ENCODE results near the gene MRPS7. TPM values are rescaled to one million over a fixed set of nuclear protein-coding genes. Genes with fewer than 3 reads are reported as not detected.

Gene MRPS7
- total and polyA plus RNA-seq, 10 of the 15 experiments (the other 5 are each of a cell fraction or from before 2014, with no cell fraction given): 88.4 to 217 (median 109) TPM

DNA sequence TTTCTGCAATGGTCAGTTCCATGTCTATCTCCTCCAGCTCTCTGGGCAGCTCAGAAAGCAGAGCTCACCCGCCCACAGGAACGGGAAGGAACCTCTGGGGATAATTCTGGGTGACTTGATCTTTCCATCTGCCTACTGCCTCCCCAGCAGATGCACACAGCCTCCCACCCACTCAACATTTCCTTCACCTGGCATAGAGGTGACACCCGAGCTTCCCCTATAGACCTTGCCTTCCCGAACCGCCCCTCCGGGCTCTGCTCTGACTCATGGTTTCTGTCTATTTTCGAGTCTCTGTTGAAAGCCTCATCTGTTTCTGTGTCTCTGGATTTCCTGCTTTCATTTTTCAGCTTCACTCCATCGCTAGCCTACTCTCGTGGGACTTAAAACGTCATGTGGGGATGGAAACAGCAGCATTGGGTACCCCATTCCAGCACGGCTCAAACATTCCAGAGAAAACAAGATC lies 11.6 kb upstream of the MRPS7 start (continued):
- TF ChIP-seq, protein P1, sequence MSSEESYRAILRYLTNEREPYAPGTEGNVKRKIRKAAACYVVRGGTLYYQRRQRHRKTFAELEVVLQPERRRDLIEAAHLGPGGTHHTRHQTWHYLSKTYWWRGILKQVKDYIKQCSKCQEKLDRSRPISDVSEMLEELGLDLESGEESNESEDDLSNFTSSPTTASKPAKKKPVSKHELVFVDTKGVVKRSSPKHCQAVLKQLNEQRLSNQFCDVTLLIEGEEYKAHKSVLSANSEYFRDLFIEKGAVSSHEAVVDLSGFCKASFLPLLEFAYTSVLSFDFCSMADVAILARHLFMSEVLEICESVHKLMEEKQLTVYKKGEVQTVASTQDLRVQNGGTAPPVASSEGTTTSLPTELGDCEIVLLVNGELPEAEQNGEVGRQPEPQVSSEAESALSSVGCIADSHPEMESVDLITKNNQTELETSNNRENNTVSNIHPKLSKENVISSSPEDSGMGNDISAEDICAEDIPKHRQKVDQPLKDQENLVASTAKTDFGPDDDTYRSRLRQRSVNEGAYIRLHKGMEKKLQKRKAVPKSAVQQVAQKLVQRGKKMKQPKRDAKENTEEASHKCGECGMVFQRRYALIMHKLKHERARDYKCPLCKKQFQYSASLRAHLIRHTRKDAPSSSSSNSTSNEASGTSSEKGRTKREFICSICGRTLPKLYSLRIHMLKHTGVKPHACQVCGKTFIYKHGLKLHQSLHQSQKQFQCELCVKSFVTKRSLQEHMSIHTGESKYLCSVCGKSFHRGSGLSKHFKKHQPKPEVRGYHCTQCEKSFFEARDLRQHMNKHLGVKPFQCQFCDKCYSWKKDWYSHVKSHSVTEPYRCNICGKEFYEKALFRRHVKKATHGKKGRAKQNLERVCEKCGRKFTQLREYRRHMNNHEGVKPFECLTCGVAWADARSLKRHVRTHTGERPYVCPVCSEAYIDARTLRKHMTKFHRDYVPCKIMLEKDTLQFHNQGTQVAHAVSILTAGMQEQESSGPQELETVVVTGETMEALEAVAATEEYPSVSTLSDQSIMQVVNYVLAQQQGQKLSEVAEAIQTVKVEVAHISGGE (CRISPR knock-in tag; IDR thresholded peaks at IDR 0.05): no peak
- TF ChIP-seq, protein P2, sequence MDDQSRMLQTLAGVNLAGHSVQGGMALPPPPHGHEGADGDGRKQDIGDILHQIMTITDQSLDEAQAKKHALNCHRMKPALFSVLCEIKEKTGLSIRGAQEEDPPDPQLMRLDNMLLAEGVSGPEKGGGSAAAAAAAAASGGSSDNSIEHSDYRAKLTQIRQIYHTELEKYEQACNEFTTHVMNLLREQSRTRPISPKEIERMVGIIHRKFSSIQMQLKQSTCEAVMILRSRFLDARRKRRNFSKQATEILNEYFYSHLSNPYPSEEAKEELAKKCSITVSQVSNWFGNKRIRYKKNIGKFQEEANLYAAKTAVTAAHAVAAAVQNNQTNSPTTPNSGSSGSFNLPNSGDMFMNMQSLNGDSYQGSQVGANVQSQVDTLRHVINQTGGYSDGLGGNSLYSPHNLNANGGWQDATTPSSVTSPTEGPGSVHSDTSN (IDR thresholded peaks at IDR 0.05; ENCODE audit: insufficient replicate concordance, low read depth, low read length): no peak
- TF ChIP-seq SP1 (IDR thresholded peaks at IDR 0.05; ENCODE audit: low read depth, low read length): peak; percentile 16
- no peak for TF ChIP-seq FOXK2 (IDR thresholded peaks at IDR 0.05)
- peak; percentile 89 for TF ChIP-seq IKZF1 (conservative IDR thresholded peaks at IDR 0.05)
- no peak for TF ChIP-seq YBX1 (IDR thresholded peaks at IDR 0.05)
- 0 out of 2 replicates have a peak, but pooled peaks have one; percentile 25 for TF ChIP-seq DPF2 (IDR thresholded peaks at IDR 0.05)
- TF ChIP-seq NFYB (IDR thresholded peaks at IDR 0.05; ENCODE audit: insufficient read depth, low read depth, low read length): no peak
- TF ChIP-seq PAX5 (IDR thresholded peaks at IDR 0.05; ENCODE audit: borderline replicate concordance, low read depth, low read length): no peak
- TF ChIP-seq HCFC1 (IDR thresholded peaks at IDR 0.05; ENCODE audit: low read length): no peak
- TF ChIP-seq, protein P3, sequence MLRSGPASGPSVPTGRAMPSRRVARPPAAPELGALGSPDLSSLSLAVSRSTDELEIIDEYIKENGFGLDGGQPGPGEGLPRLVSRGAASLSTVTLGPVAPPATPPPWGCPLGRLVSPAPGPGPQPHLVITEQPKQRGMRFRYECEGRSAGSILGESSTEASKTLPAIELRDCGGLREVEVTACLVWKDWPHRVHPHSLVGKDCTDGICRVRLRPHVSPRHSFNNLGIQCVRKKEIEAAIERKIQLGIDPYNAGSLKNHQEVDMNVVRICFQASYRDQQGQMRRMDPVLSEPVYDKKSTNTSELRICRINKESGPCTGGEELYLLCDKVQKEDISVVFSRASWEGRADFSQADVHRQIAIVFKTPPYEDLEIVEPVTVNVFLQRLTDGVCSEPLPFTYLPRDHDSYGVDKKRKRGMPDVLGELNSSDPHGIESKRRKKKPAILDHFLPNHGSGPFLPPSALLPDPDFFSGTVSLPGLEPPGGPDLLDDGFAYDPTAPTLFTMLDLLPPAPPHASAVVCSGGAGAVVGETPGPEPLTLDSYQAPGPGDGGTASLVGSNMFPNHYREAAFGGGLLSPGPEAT (IDR thresholded peaks at IDR 0.05; ENCODE audit: low read depth): peak; percentile 68; the same call in 1 of the 2 replicates
- TF ChIP-seq, protein P4, sequence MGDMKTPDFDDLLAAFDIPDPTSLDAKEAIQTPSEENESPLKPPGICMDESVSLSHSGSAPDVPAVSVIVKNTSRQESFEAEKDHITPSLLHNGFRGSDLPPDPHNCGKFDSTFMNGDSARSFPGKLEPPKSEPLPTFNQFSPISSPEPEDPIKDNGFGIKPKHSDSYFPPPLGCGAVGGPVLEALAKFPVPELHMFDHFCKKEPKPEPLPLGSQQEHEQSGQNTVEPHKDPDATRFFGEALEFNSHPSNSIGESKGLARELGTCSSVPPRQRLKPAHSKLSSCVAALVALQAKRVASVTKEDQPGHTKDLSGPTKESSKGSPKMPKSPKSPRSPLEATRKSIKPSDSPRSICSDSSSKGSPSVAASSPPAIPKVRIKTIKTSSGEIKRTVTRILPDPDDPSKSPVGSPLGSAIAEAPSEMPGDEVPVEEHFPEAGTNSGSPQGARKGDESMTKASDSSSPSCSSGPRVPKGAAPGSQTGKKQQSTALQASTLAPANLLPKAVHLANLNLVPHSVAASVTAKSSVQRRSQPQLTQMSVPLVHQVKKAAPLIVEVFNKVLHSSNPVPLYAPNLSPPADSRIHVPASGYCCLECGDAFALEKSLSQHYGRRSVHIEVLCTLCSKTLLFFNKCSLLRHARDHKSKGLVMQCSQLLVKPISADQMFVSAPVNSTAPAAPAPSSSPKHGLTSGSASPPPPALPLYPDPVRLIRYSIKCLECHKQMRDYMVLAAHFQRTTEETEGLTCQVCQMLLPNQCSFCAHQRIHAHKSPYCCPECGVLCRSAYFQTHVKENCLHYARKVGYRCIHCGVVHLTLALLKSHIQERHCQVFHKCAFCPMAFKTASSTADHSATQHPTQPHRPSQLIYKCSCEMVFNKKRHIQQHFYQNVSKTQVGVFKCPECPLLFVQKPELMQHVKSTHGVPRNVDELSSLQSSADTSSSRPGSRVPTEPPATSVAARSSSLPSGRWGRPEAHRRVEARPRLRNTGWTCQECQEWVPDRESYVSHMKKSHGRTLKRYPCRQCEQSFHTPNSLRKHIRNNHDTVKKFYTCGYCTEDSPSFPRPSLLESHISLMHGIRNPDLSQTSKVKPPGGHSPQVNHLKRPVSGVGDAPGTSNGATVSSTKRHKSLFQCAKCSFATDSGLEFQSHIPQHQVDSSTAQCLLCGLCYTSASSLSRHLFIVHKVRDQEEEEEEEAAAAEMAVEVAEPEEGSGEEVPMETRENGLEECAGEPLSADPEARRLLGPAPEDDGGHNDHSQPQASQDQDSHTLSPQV (IDR thresholded peaks at IDR 0.05): no peak
- no peak for TF ChIP-seq SIX5 (IDR thresholded peaks at IDR 0.05; ENCODE audit: low read depth, low read length, severe bottlenecking)
- TF ChIP-seq BHLHE40 (IDR thresholded peaks at IDR 0.05; ENCODE audit: borderline replicate concordance in 1 of 2, low read depth in 2 of 2, low read length in 1 of 2): peak in 1 of 2 experiments; percentile 10; a peak in 1 of 4 replicates
- TF ChIP-seq SMARCA5 (IDR thresholded peaks at IDR 0.05): no peak
- no peak for TF ChIP-seq GABPA (IDR thresholded peaks at IDR 0.05; ENCODE audit: low read depth)
- TF ChIP-seq NFXL1 (IDR thresholded peaks at IDR 0.05; ENCODE audit: borderline replicate concordance): no peak
- TF ChIP-seq, protein P5, sequence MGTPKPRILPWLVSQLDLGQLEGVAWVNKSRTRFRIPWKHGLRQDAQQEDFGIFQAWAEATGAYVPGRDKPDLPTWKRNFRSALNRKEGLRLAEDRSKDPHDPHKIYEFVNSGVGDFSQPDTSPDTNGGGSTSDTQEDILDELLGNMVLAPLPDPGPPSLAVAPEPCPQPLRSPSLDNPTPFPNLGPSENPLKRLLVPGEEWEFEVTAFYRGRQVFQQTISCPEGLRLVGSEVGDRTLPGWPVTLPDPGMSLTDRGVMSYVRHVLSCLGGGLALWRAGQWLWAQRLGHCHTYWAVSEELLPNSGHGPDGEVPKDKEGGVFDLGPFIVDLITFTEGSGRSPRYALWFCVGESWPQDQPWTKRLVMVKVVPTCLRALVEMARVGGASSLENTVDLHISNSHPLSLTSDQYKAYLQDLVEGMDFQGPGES (IDR thresholded peaks at IDR 0.05): no peak
- TF ChIP-seq SREBF2 (IDR thresholded peaks at IDR 0.05; ENCODE audit: low read length): no peak
- no peak for TF ChIP-seq TCF3 (IDR thresholded peaks at IDR 0.05; ENCODE audit: borderline replicate concordance, insufficient read depth, low read depth, low read length)
